Measurements from ENCODE around the gene DLG2. TPM values are rescaled to one million over a fixed set of nuclear protein-coding genes. Genes with fewer than 3 reads are reported as not detected.

The DLG2 gene
- total RNA-seq, 4 donors from 2014 or later, result 0.18 to 8.3 (median 2.5) TPM

DNA sequence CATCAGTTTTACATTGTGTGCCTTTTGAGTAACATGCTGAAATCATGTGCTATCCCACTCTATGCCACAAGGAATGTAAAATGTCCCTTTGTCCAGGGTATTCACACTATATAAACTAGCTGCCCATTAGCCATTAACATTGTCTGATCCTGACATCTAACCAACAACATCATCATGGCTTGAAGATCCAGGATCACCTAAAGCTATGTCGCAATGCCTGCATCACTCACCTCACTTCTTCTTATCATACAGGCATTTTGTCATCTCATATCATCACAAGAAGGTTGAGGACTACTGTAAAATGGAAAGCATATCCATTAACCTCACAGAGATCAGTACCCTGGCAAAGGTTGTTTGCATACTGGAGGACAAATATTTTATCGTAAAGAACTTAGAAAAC is 742.3 kb downstream of the DLG2 start:
- no peaks in the 10 kb centered on the region for H3K4me1 ChIP-seq
- DNase-seq, result no peak
- no peak overlapping the region for H3K4me3 ChIP-seq
- TF ChIP-seq, protein P1, sequence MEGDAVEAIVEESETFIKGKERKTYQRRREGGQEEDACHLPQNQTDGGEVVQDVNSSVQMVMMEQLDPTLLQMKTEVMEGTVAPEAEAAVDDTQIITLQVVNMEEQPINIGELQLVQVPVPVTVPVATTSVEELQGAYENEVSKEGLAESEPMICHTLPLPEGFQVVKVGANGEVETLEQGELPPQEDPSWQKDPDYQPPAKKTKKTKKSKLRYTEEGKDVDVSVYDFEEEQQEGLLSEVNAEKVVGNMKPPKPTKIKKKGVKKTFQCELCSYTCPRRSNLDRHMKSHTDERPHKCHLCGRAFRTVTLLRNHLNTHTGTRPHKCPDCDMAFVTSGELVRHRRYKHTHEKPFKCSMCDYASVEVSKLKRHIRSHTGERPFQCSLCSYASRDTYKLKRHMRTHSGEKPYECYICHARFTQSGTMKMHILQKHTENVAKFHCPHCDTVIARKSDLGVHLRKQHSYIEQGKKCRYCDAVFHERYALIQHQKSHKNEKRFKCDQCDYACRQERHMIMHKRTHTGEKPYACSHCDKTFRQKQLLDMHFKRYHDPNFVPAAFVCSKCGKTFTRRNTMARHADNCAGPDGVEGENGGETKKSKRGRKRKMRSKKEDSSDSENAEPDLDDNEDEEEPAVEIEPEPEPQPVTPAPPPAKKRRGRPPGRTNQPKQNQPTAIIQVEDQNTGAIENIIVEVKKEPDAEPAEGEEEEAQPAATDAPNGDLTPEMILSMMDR (IDR thresholded peaks at IDR 0.05), result no peak
- no peak for TF ChIP-seq POLR2A (IDR thresholded peaks at IDR 0.05)
- no peaks in the 10 kb centered on the region for H3K36me3 ChIP-seq
- H3K27ac ChIP-seq, result no peak overlapping the region
- H3K9me3 ChIP-seq, result no peaks in the 10 kb centered on the region
- H3K27me3 ChIP-seq, result no peaks in the 10 kb centered on the region

DNA sequence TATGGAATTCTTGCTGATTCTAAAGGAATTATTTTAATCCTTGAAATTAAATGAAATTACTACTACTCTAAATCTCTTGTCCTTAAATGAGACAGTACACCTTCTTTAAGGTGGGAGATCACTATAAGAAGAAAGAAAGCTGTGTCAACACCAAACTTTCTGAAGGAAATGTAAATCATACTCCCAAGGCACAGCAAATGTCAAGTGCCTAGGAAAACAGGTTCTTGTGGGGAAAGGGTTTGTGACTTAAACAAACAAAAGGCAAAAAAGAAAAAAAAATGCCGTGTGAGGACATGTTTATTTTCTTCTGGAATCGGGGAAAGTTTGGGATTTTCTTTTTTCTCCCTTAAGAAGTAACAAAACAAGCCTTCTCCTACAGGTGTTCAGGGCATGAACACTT is 745.1 kb downstream of the DLG2 start:
- H3K4me1 ChIP-seq, result no peaks in the 10 kb centered on the region
- H3K27me3 ChIP-seq, result no peaks in the 10 kb centered on the region
- TF ChIP-seq, protein P1 (IDR thresholded peaks at IDR 0.05), result no peak
- no peak for TF ChIP-seq POLR2A (IDR thresholded peaks at IDR 0.05)
- no peaks in the 10 kb centered on the region for H3K9me3 ChIP-seq
- no peak overlapping the region for H3K27ac ChIP-seq
- H3K4me3 ChIP-seq, result no peak overlapping the region
- no peaks in the 10 kb centered on the region for H3K36me3 ChIP-seq
- DNase-seq, result no peak

DNA sequence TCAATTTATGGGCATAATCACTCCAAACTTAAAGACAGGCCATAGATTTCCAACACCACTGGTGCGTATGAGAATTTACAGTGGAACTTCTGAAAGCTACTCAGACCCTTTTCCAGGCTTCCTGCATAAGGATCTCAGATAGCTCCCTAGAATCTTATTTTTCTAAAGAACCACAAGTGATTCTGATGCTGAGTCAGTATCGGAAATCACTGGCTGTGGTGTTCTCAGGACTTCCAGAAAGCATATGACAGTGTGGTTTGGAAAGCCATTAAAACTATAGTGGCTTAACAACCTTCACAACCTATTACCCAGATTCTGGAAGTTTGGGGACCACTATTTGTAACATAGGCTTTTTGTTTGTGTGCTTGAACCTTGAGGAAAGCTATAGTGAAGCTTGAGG is 756.0 kb downstream of the DLG2 start:
- H3K27ac ChIP-seq, result no peak overlapping the region
- H3K27me3 ChIP-seq, result no peaks in the 10 kb centered on the region
- no peak overlapping the region for H3K4me3 ChIP-seq
- TF ChIP-seq, protein P1 (IDR thresholded peaks at IDR 0.05), result no peak
- TF ChIP-seq POLR2A (IDR thresholded peaks at IDR 0.05), result no peak
- no peaks in the 10 kb centered on the region for H3K4me1 ChIP-seq
- H3K9me3 ChIP-seq, result no peaks in the 10 kb centered on the region
- no peak for DNase-seq
- no peaks in the 10 kb centered on the region for H3K36me3 ChIP-seq

DNA sequence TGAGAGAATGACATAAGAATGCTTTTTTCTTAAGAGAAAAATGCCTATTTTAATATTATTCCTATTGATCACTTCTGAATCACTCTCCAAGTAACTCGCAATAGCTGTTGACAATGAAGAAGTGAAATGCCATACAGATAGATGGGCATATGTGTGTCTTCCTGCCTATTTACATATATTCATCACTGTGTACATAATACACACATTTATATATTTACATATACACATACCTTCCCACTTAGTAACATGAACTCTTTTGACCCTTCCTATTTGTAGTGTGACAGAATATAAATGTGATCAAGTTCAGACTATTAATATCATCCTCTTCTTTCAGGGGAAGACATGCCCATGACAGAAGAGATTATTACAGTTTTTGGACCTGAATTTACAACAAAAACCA is 756.7 kb downstream of the DLG2 start:
- Histone ChIP-seq H3K27me3 (no peaks in the 10 kb centered on the region), H3K27ac (no peak overlapping the region), H3K4me3 (no peak overlapping the region), H3K36me3 (no peaks in the 10 kb centered on the region), H3K9me3 (no peaks in the 10 kb centered on the region), H3K4me1 (no peaks in the 10 kb centered on the region)
- no peak for DNase-seq
- TF ChIP-seq, protein P1 (IDR thresholded peaks at IDR 0.05), result no peak

DNA sequence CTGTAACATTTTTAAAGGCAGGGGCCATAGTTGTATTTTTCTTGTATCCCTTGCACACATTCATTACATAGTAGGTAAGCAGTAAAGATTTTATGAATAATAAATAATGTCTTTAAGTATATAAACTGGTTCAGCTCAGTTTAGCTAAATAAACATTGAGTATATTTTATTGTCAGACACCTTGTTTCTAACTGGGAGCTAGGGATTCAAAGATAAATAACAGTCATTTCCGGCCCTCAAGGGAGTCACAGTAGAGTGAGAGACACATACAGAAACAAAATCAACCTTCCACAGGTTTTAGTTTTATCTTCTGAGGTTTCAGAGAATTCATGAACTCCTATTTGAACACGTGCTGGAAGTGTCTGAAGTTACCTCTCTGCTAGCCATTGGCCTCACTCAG is 760.2 kb downstream of the DLG2 start:
- Histone ChIP-seq H3K9me3 (no peaks in the 10 kb centered on the region), H3K27ac (no peak overlapping the region), H3K4me3 (no peak overlapping the region), H3K27me3 (no peaks in the 10 kb centered on the region), H3K36me3 (no peaks in the 10 kb centered on the region), H3K4me1 (no peaks in the 10 kb centered on the region)
- TF ChIP-seq, protein P1 (IDR thresholded peaks at IDR 0.05), result no peak
- no peak for TF ChIP-seq POLR2A (IDR thresholded peaks at IDR 0.05)
- no peak for DNase-seq
